ENCODE measurements around the gene RBM33. TPM values are rescaled to one million over a fixed set of nuclear protein-coding genes. Genes with fewer than 3 reads are reported as not detected.
"Not testable (repeated sequence)": the region's sequence is repeated elsewhere in the genome, so short reads cannot be mapped to it uniquely, and the experiment has no call there.

Gene RBM33
- total RNA-seq, 1 experiment from 2014 or later: 27.2 TPM

- DNase-seq (ENCODE audit: low read depth in 1 of 2, low spot score in 2 of 2): no peak
- Histone ChIP-seq H3K9me3 (replicated peaks) (no peaks in the 10 kb centered on the region), H3K36me3 (no peaks in the 10 kb centered on the region), H3K4me3 (no peak overlapping the region), H3K27ac (no peak overlapping the region), H3K4me1 (replicated peaks) (no peaks in the 10 kb centered on the region), H3K27me3 (replicated peaks) (no peaks in the 10 kb centered on the region)
Measured at GRCh38 chr7:155611808-155612447, 32.5 kb upstream of the RBM33 start.

- no peaks in the 10 kb centered on the region for H3K9me3 ChIP-seq (replicated peaks)
- no peak overlapping the region for H3K4me3 ChIP-seq
- no peak overlapping the region for H3K27ac ChIP-seq
- no peaks in the 10 kb centered on the region for H3K4me1 ChIP-seq (replicated peaks)
- H3K36me3 ChIP-seq: no peaks in the 10 kb centered on the region
- DNase-seq (ENCODE audit: low read depth in 1 of 2, low spot score in 2 of 2): no peak
- no peaks in the 10 kb centered on the region for H3K27me3 ChIP-seq (replicated peaks)
Measured at GRCh38 chr7:155612658-155613057, 31.8 kb upstream of the RBM33 start.

GRCh38 chr7:155615085-155615484 is 29.4 kb upstream of the RBM33 start:
- H3K4me3 ChIP-seq; H3K9me3 ChIP-seq (replicated peaks); H3K27me3 ChIP-seq (replicated peaks); DNase-seq (ENCODE audit: low read depth in 1 of 2, low spot score in 2 of 2); H3K36me3 ChIP-seq; H3K4me1 ChIP-seq (replicated peaks); H3K27ac ChIP-seq: not testable (repeated sequence)

GRCh38 chr7:155618708-155619633 is 25.5 kb upstream of the RBM33 start:
- Histone ChIP-seq H3K27ac (no peak overlapping the region), H3K4me3 (no peak overlapping the region), H3K9me3 (replicated peaks) (no peaks in the 10 kb centered on the region), H3K36me3 (no peaks in the 10 kb centered on the region), H3K4me1 (replicated peaks) (no peaks in the 10 kb centered on the region), H3K27me3 (replicated peaks) (peaks cover 8% of the 10 kb centered on the region; the same call in 1 of the 2 replicates)
- DNase-seq (ENCODE audit: low read depth in 1 of 2, low spot score in 2 of 2): no peak

- no peaks in the 10 kb centered on the region for H3K9me3 ChIP-seq (replicated peaks)
- H3K27me3 ChIP-seq (replicated peaks): peaks cover 8% of the 10 kb centered on the region; the same call in 1 of the 2 replicates
- H3K4me1 ChIP-seq (replicated peaks): no peaks in the 10 kb centered on the region
- no peak for DNase-seq (ENCODE audit: low read depth in 1 of 2, low spot score in 2 of 2)
- H3K36me3 ChIP-seq: no peaks in the 10 kb centered on the region
- no peak overlapping the region for H3K27ac ChIP-seq
- H3K4me3 ChIP-seq: no peak overlapping the region
Measured at GRCh38 chr7:155619634-155620271, 24.7 kb upstream of the RBM33 start.

GRCh38 chr7:155620497-155620896 is 24.0 kb upstream of the RBM33 start:
- Histone ChIP-seq H3K27ac (no peak overlapping the region), H3K27me3 (replicated peaks) (peaks cover 8% of the 10 kb centered on the region; the same call in 1 of the 2 replicates), H3K4me3 (no peak overlapping the region), H3K36me3 (no peaks in the 10 kb centered on the region), H3K9me3 (replicated peaks) (no peaks in the 10 kb centered on the region), H3K4me1 (replicated peaks) (no peaks in the 10 kb centered on the region)
- no peak for DNase-seq (ENCODE audit: low read depth in 1 of 2, low spot score in 2 of 2)

- no peak overlapping the region for H3K27ac ChIP-seq
- H3K4me1 ChIP-seq (replicated peaks): no peaks in the 10 kb centered on the region
- H3K9me3 ChIP-seq (replicated peaks): no peaks in the 10 kb centered on the region
- H3K36me3 ChIP-seq: no peaks in the 10 kb centered on the region
- H3K27me3 ChIP-seq (replicated peaks): peaks cover 8% of the 10 kb centered on the region; the same call in 1 of the 2 replicates
- no peak for DNase-seq (ENCODE audit: low read depth in 1 of 2, low spot score in 2 of 2)
- no peak overlapping the region for H3K4me3 ChIP-seq
Measured at GRCh38 chr7:155621418-155621980, 23.0 kb upstream of the RBM33 start.

- no peaks in the 10 kb centered on the region for H3K36me3 ChIP-seq
- peaks cover 8% of the 10 kb centered on the region; the same call in 1 of the 2 replicates for H3K27me3 ChIP-seq (replicated peaks)
- DNase-seq (ENCODE audit: low read depth in 1 of 2, low spot score in 2 of 2): no peak
- no peaks in the 10 kb centered on the region for H3K4me1 ChIP-seq (replicated peaks)
- no peak overlapping the region for H3K27ac ChIP-seq
- no peaks in the 10 kb centered on the region for H3K9me3 ChIP-seq (replicated peaks)
- no peak overlapping the region for H3K4me3 ChIP-seq
Measured at GRCh38 chr7:155624412-155624811, 20.0 kb upstream of the RBM33 start.

- no peak overlapping the region for H3K27ac ChIP-seq
Measured at GRCh38 chr7:155625557-155625956, 18.9 kb upstream of the RBM33 start.

GRCh38 chr7:155629171-155629570 is 15.3 kb upstream of the RBM33 start:
- Histone ChIP-seq H3K27me3 (replicated peaks) (no peaks in the 10 kb centered on the region; the same call in 1 of the 2 replicates), H3K9me3 (replicated peaks) (no peaks in the 10 kb centered on the region), H3K36me3 (no peaks in the 10 kb centered on the region), H3K4me1 (replicated peaks) (no peaks in the 10 kb centered on the region), H3K27ac (no peak overlapping the region), H3K4me3 (no peak overlapping the region)
- DNase-seq (ENCODE audit: low read depth in 1 of 2, low spot score in 2 of 2): no peak

More at GRCh38 chr7:155625557-155625956, 18.9 kb upstream of the RBM33 start:
- Histone ChIP-seq H3K27me3 (replicated peaks) (peaks cover 8% of the 10 kb centered on the region; the same call in 1 of the 2 replicates), H3K36me3 (no peaks in the 10 kb centered on the region), H3K4me3 (no peak overlapping the region), H3K4me1 (replicated peaks) (no peaks in the 10 kb centered on the region), H3K9me3 (replicated peaks) (no peaks in the 10 kb centered on the region)
- no peak for DNase-seq (ENCODE audit: low read depth in 1 of 2, low spot score in 2 of 2)

- no peak overlapping the region for H3K27ac ChIP-seq
- no peaks in the 10 kb centered on the region for H3K4me1 ChIP-seq (replicated peaks)
- no peak for DNase-seq (ENCODE audit: low read depth in 1 of 2, low spot score in 2 of 2)
- no peaks in the 10 kb centered on the region; the same call in 1 of the 2 replicates for H3K27me3 ChIP-seq (replicated peaks)
- H3K4me3 ChIP-seq: no peak overlapping the region
- H3K9me3 ChIP-seq (replicated peaks): no peaks in the 10 kb centered on the region; the same call in 1 of the 2 replicates
- no peaks in the 10 kb centered on the region for H3K36me3 ChIP-seq
Measured at GRCh38 chr7:155631155-155631554, 13.3 kb upstream of the RBM33 start.

- DNase-seq (ENCODE audit: low read depth in 1 of 2, low spot score in 2 of 2): no peak
- H3K36me3 ChIP-seq: peaks cover 5% of the 10 kb centered on the region; the same call in 1 of the 2 replicates
- H3K9me3 ChIP-seq (replicated peaks): peaks cover 2% of the 10 kb centered on the region; the same call in 1 of the 2 replicates
- H3K4me1 ChIP-seq (replicated peaks): no peaks in the 10 kb centered on the region
- H3K27ac ChIP-seq: no peak overlapping the region
- no peaks in the 10 kb centered on the region; the same call in 1 of the 2 replicates for H3K27me3 ChIP-seq (replicated peaks)
- H3K4me3 ChIP-seq: no peak overlapping the region
Measured at GRCh38 chr7:155635817-155636216, 8.6 kb upstream of the RBM33 start.

GRCh38 chr7:155637155-155637554 is 7.3 kb upstream of the RBM33 start:
- no peaks in the 10 kb centered on the region; the same call in 1 of the 2 replicates for H3K27me3 ChIP-seq (replicated peaks)
- H3K27ac ChIP-seq: no peak overlapping the region
- H3K9me3 ChIP-seq (replicated peaks): peaks cover 2% of the 10 kb centered on the region; the same call in 1 of the 2 replicates
- DNase-seq (ENCODE audit: low read depth in 1 of 2, low spot score in 2 of 2): no peak
- H3K4me3 ChIP-seq: no peak overlapping the region
- peaks cover 13% of the 10 kb centered on the region for H3K36me3 ChIP-seq
- H3K4me1 ChIP-seq (replicated peaks): no peaks in the 10 kb centered on the region

All from SJSA1 (cell line).